ENCODE data around the gene ENPP3.

Gene ENPP3

GRCh38 chr6:131678442-131678841, 41.3 kb downstream of the ENPP3 start:
- Histone ChIP-seq H3K4me2 (ENCODE audit: low read length) (no peak overlapping the region), H3K9me2 (replicated peaks; ENCODE audit: control insufficient read depth, low read length) (no peaks in the 10 kb centered on the region), H3K36me3 (ENCODE audit: control insufficient read depth, low read length) (peaks cover 78% of the 10 kb centered on the region), H3K4me1 (ENCODE audit: control insufficient read depth, low read length) (peaks cover 52% of the 10 kb centered on the region), H3K4me3 (ENCODE audit: low read length) (no peak overlapping the region), H3K79me2 (ENCODE audit: control insufficient read depth, low read length) (no peaks in the 10 kb centered on the region), H4K20me1 (ENCODE audit: control insufficient read depth, insufficient read depth, low read depth, low read length) (no peaks in the 10 kb centered on the region), H3F3A (ENCODE audit: control insufficient read depth, insufficient read depth) (peaks cover 14% of the 10 kb centered on the region), H3K27me3 (ENCODE audit: control insufficient read depth, low read length) (no peaks in the 10 kb centered on the region), H3K9me3 (ENCODE audit: control insufficient read depth, insufficient read depth, low read length) (no peaks in the 10 kb centered on the region), H3K27ac (ENCODE audit: low read depth, low read length) (no peak overlapping the region)
- TF ChIP-seq, protein P1, sequence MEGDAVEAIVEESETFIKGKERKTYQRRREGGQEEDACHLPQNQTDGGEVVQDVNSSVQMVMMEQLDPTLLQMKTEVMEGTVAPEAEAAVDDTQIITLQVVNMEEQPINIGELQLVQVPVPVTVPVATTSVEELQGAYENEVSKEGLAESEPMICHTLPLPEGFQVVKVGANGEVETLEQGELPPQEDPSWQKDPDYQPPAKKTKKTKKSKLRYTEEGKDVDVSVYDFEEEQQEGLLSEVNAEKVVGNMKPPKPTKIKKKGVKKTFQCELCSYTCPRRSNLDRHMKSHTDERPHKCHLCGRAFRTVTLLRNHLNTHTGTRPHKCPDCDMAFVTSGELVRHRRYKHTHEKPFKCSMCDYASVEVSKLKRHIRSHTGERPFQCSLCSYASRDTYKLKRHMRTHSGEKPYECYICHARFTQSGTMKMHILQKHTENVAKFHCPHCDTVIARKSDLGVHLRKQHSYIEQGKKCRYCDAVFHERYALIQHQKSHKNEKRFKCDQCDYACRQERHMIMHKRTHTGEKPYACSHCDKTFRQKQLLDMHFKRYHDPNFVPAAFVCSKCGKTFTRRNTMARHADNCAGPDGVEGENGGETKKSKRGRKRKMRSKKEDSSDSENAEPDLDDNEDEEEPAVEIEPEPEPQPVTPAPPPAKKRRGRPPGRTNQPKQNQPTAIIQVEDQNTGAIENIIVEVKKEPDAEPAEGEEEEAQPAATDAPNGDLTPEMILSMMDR (IDR thresholded peaks at IDR 0.05; ENCODE audit: low read depth, low read length, poor library complexity, severe bottlenecking): no peak
- no peak for TF ChIP-seq EZH2phosphoT487 (IDR thresholded peaks at IDR 0.05; ENCODE audit: borderline replicate concordance, low read length)

DNA sequence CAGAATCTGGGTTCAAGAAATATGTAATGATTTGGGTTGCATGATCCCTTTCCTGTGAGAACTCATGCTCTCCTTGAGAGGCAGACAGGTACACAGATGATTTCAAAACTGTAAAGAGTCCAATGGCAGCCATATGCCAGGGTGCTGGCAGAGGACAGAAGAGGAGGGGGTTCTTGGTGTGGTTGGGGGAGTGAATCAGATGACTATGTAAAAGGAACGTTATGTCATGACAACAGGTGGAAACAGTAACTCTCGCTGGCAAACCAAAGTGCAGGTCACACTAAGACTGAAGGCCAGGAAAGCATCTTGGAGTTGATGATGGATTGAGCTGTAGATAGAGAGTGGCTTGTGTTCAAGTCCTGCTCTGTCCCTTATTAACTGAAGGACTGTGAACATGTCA, 43.8 kb downstream of the ENPP3 start:
- Histone ChIP-seq H4K20me1 (ENCODE audit: control insufficient read depth, insufficient read depth, low read depth, low read length) (no peaks in the 10 kb centered on the region), H3K4me3 (ENCODE audit: low read length) (no peak overlapping the region), H3K36me3 (ENCODE audit: control insufficient read depth, low read length) (peaks cover 85% of the 10 kb centered on the region), H3K79me2 (ENCODE audit: control insufficient read depth, low read length) (no peaks in the 10 kb centered on the region), H3K27me3 (ENCODE audit: control insufficient read depth, low read length) (no peaks in the 10 kb centered on the region), H3F3A (ENCODE audit: control insufficient read depth, insufficient read depth) (peaks cover 32% of the 10 kb centered on the region), H3K4me1 (ENCODE audit: control insufficient read depth, low read length) (peaks cover 74% of the 10 kb centered on the region), H3K9me3 (ENCODE audit: control insufficient read depth, insufficient read depth, low read length) (no peaks in the 10 kb centered on the region), H3K9me2 (replicated peaks; ENCODE audit: control insufficient read depth, low read length) (no peaks in the 10 kb centered on the region), H3K27ac (ENCODE audit: low read depth, low read length) (0 out of 2 replicates have a peak overlapping the region, but pooled peaks have one; percentile 96), H3K4me2 (ENCODE audit: low read length) (no peak overlapping the region)
- TF ChIP-seq, protein P1 (IDR thresholded peaks at IDR 0.05; ENCODE audit: low read depth, low read length, poor library complexity, severe bottlenecking): no peak
- no peak for TF ChIP-seq EZH2phosphoT487 (IDR thresholded peaks at IDR 0.05; ENCODE audit: borderline replicate concordance, low read length)

DNA sequence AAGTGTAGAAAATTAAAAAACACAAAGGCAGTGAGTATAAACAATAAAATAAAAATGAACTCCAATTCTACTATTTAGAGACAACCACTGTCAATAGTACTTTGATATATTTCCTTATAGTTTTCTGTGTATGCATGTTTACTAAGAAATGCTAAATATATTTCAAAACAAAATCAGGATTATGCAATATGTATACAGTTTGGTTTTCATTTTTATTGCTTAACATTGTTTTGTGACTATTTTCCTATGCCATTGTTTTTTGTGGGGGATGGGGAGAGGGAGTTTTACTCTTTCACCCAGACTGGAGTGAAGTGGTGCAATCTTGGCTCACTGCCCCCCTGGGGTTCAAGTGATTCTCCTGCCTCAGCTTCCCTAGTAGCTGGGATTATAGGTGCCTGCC, 44.5 kb downstream of the ENPP3 start:
- H3K36me3 ChIP-seq (ENCODE audit: control insufficient read depth, low read length): peaks cover 88% of the 10 kb centered on the region
- H3K27me3 ChIP-seq (ENCODE audit: control insufficient read depth, low read length): no peaks in the 10 kb centered on the region
- H3K79me2 ChIP-seq (ENCODE audit: control insufficient read depth, low read length): no peaks in the 10 kb centered on the region
- H3K27ac ChIP-seq (ENCODE audit: low read depth, low read length): peak overlapping the region; percentile 96
- no peaks in the 10 kb centered on the region for H3K9me3 ChIP-seq (ENCODE audit: control insufficient read depth, insufficient read depth, low read length)
- peaks cover 36% of the 10 kb centered on the region for H3F3A ChIP-seq (ENCODE audit: control insufficient read depth, insufficient read depth)
- no peak overlapping the region for H3K4me2 ChIP-seq (ENCODE audit: low read length)
- H3K9me2 ChIP-seq (replicated peaks; ENCODE audit: control insufficient read depth, low read length): no peaks in the 10 kb centered on the region
- no peaks in the 10 kb centered on the region for H4K20me1 ChIP-seq (ENCODE audit: control insufficient read depth, insufficient read depth, low read depth, low read length)
- peaks cover 81% of the 10 kb centered on the region for H3K4me1 ChIP-seq (ENCODE audit: control insufficient read depth, low read length)
- H3K4me3 ChIP-seq (ENCODE audit: low read length): no peak overlapping the region
- TF ChIP-seq, protein P1 (IDR thresholded peaks at IDR 0.05; ENCODE audit: low read depth, low read length, poor library complexity, severe bottlenecking): no peak
- TF ChIP-seq EZH2phosphoT487 (IDR thresholded peaks at IDR 0.05; ENCODE audit: borderline replicate concordance, low read length): no peak
